Fibroblast of lung (primary cell): ENCODE measurements around the gene SERP1.

Experiments
- EZH2 ChIP-seq: IDR thresholded peaks from 2 replicates; pipeline ENCODE4 v1.5.1; 2012; ENCODE audit warnings: low read length, control low read depth, mild to moderate bottlenecking; ENCODE audit errors: missing control alignments
- TF ChIP-seq, protein P1 (sequence below), 2 donors: IDR thresholded peaks in 1 of 2; conservative IDR thresholded peaks in 1 of 2; 1 replicate in 1 of 2; 2 replicates in 1 of 2; pipeline ENCODE4 v1.5.1; 2011 to 2012; ENCODE audit warnings: low read length in 2 of 2, control low read depth in 1 of 2, inconsistent platforms in 1 of 2, low read depth in 1 of 2, mild to moderate bottlenecking in 1 of 2

DNA sequence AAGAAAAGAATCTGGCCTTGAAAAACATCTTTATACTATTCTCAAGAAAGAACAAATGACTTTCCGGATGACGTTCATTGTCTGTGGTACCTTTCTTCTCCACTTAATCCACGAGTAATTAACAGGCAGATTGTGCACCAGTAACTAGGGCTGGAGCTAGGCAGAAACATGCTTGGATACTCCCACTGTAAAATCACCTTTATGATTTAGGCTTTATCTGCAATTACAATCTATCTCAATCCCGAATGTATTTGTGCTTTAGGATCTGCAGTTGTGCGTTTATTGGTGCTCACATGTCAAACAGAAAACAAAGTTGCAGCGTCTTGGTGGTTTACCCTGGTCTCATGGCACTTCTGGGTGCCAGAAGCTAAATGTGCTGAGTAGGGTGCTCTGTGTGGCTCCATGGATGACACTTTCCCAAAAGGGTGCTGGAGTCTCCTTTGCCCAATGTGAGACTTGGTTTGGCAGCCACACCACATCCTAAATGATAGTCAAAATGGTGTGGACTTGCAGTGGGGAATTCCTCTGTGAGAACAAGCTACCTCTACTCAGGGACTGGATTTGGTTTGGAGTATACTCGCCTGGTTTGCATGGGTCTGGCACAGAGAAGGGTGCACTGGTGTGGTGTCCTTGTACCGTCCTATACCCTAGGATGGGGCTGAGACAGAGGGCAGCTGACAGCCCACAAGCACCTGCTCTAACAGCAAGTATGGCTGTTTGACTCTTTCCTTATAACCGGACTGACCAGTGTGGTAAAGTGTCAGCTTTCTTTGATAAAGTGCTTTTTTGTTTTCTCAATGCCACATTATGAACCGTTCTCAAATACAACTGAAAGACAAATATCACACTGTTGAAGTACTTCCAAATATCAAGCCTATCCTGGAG is 7.7 kb downstream of the SERP1 start:
- TF ChIP-seq, protein P1, sequence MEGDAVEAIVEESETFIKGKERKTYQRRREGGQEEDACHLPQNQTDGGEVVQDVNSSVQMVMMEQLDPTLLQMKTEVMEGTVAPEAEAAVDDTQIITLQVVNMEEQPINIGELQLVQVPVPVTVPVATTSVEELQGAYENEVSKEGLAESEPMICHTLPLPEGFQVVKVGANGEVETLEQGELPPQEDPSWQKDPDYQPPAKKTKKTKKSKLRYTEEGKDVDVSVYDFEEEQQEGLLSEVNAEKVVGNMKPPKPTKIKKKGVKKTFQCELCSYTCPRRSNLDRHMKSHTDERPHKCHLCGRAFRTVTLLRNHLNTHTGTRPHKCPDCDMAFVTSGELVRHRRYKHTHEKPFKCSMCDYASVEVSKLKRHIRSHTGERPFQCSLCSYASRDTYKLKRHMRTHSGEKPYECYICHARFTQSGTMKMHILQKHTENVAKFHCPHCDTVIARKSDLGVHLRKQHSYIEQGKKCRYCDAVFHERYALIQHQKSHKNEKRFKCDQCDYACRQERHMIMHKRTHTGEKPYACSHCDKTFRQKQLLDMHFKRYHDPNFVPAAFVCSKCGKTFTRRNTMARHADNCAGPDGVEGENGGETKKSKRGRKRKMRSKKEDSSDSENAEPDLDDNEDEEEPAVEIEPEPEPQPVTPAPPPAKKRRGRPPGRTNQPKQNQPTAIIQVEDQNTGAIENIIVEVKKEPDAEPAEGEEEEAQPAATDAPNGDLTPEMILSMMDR (conservative IDR thresholded peaks at IDR 0.05 in 1 of 2, IDR thresholded peaks at IDR 0.05 in 1 of 2; ENCODE audit: low read depth in 1 of 2, low read length in 2 of 2): no peak
- no peak for TF ChIP-seq EZH2
